Astrocyte (in vitro differentiated cells and primary cell): ENCODE measurements around the gene ARHGAP1. TPM values are rescaled to one million over a fixed set of nuclear protein-coding genes. Genes with fewer than 3 reads are reported as not detected.

Experiments
- DNase-seq: peaks from one replicate; pipeline ENCODE4 v3.0.0-alpha.2; 2010; ENCODE audit warnings: low read depth
- FAIRE-seq: peaks from 2 replicates; lab custom pipeline; 2011; peaks lifted over from hg19 to GRCh38; lab: Jason Lieb, UNC
- H2AFZ ChIP-seq: 2 replicates; pipeline ENCODE4 v1.6.0; 2012; ENCODE audit warnings: low read depth, low read length, inconsistent platforms
- H3K27ac ChIP-seq: 2 replicates; pipeline ENCODE4 v1.5.1; 2011; ENCODE audit warnings: low read depth, low read length, inconsistent platforms
- H3K27me3 ChIP-seq: 2 replicates; pipeline ENCODE4 v1.6.0; 2011; ENCODE audit warnings: low read length, inconsistent platforms; ENCODE audit not compliant: insufficient read depth
- H3K36me3 ChIP-seq: 2 replicates; pipeline ENCODE4 v1.5.1; 2011; ENCODE audit warnings: low read length, inconsistent platforms; ENCODE audit not compliant: insufficient read depth
- H3K4me1 ChIP-seq: 2 replicates; pipeline ENCODE4 v1.5.1; 2011; ENCODE audit warnings: low read length, inconsistent platforms; ENCODE audit not compliant: insufficient read depth
- H3K4me2 ChIP-seq: 2 replicates; pipeline ENCODE4 v1.6.0; 2012; ENCODE audit warnings: low read length, inconsistent platforms
- H3K4me3 ChIP-seq: 2 replicates; pipeline ENCODE4 v1.5.1; 2011; ENCODE audit warnings: low read depth, mild to moderate bottlenecking, low read length, inconsistent platforms; ENCODE audit not compliant: insufficient read depth
- H3K79me2 ChIP-seq: 2 replicates; pipeline ENCODE4 v1.6.0; 2012; ENCODE audit warnings: mild to moderate bottlenecking, low read length, inconsistent platforms; ENCODE audit not compliant: insufficient read depth
- H3K9ac ChIP-seq: 2 replicates; pipeline ENCODE4 v1.6.0; 2012; ENCODE audit warnings: mild to moderate bottlenecking, low read length, inconsistent platforms
- H3K9me3 ChIP-seq: 2 replicates; pipeline ENCODE4 v1.5.1; 2012; ENCODE audit warnings: low read depth, mild to moderate bottlenecking, low read length, inconsistent platforms; ENCODE audit not compliant: insufficient read depth
- H4K20me1 ChIP-seq: 2 replicates; pipeline ENCODE4 v1.6.0; 2012; ENCODE audit warnings: low read length, inconsistent platforms; ENCODE audit not compliant: insufficient read depth
- H3K27ac Mint-ChIP-seq: one replicate; pipeline ENCODE4 v1.8.0; 2021; ENCODE audit warnings: mild to moderate bottlenecking, mixed read lengths; ENCODE audit not compliant: unreplicated experiment
- H3K27me3 Mint-ChIP-seq: one replicate; pipeline ENCODE4 v1.8.0; 2021; ENCODE audit warnings: low read depth, mixed read lengths; ENCODE audit not compliant: unreplicated experiment
- H3K36me3 Mint-ChIP-seq: one replicate; pipeline ENCODE4 v1.8.0; 2021; ENCODE audit warnings: low read depth, mixed read lengths; ENCODE audit not compliant: unreplicated experiment
- H3K4me1 Mint-ChIP-seq: one replicate; pipeline ENCODE4 v1.8.0; 2021; ENCODE audit warnings: low read depth, mixed read lengths; ENCODE audit not compliant: unreplicated experiment
- H3K4me3 Mint-ChIP-seq: one replicate; pipeline ENCODE4 v1.8.0; 2021; ENCODE audit warnings: mild to moderate bottlenecking, moderate library complexity, mixed read lengths; ENCODE audit not compliant: unreplicated experiment
- H3K9me3 Mint-ChIP-seq: one replicate; pipeline ENCODE4 v1.8.0; 2021; ENCODE audit warnings: mild to moderate bottlenecking, mixed read lengths; ENCODE audit not compliant: unreplicated experiment
- EZH2 ChIP-seq: IDR thresholded peaks from 2 replicates; pipeline ENCODE4 v1.6.1; 2012; ENCODE audit warnings: mild to moderate bottlenecking, low read length, inconsistent platforms; ENCODE audit not compliant: insufficient read depth
- total RNA-seq: library from RNA; stranded (reverse); gene quantifications from 2 replicates; pipeline ENCODE4 v1.2.1, GENCODE V29; 2021
- TF ChIP-seq, protein P1 (sequence below): IDR thresholded peaks from 2 replicates; pipeline ENCODE4 v1.5.1; 2011; ENCODE audit warnings: low read depth, mild to moderate bottlenecking, inconsistent platforms, low read length, moderate library complexity; ENCODE audit not compliant: insufficient read depth

Gene ARHGAP1
- total RNA-seq, 1 donor from 2014 or later: 116 TPM

GRCh38 chr11:46693597-46694012 is 6.8 kb downstream of the ARHGAP1 start:
- Histone ChIP-seq H3K27ac (peak overlapping the region; percentile 43), H3K79me2 (peaks cover 42% of the 10 kb centered on the region)

DNA sequence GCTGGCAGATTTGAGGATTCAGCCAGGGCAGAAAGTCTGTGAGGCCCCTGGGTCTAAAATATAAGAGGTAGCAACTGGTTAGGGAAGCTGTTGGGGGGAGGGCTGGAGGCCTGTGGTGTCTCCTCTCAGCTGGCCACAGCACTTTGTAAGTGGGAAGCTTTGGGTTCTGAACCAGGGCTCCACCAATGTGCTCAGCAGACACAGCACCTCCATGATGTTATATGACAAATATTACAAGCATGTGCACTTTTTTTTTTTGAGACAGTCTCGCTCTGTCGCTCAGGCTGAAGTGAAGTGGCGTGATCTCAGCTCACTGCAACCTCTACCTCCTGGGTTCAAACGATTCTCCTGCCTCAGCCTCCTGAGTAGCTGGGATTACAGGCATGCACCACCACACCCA is 8.0 kb downstream of the ARHGAP1 start:
- FAIRE-seq: no peak
- peaks cover 36% of the 10 kb centered on the region for H3K4me1 Mint-ChIP-seq
- H3K9me3 Mint-ChIP-seq: no peaks in the 10 kb centered on the region

More at GRCh38 chr11:46693597-46694012, 6.8 kb downstream of the ARHGAP1 start:
- TF ChIP-seq, protein P1, sequence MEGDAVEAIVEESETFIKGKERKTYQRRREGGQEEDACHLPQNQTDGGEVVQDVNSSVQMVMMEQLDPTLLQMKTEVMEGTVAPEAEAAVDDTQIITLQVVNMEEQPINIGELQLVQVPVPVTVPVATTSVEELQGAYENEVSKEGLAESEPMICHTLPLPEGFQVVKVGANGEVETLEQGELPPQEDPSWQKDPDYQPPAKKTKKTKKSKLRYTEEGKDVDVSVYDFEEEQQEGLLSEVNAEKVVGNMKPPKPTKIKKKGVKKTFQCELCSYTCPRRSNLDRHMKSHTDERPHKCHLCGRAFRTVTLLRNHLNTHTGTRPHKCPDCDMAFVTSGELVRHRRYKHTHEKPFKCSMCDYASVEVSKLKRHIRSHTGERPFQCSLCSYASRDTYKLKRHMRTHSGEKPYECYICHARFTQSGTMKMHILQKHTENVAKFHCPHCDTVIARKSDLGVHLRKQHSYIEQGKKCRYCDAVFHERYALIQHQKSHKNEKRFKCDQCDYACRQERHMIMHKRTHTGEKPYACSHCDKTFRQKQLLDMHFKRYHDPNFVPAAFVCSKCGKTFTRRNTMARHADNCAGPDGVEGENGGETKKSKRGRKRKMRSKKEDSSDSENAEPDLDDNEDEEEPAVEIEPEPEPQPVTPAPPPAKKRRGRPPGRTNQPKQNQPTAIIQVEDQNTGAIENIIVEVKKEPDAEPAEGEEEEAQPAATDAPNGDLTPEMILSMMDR: no peak
- TF ChIP-seq EZH2: no peak
- Histone ChIP-seq H3K9me3 (no peaks in the 10 kb centered on the region), H3K36me3 (peaks cover 28% of the 10 kb centered on the region), H2AFZ (no peak overlapping the region), H3K4me2 (no peak overlapping the region), H3K9ac (peak overlapping the region; percentile 23), H3K4me1 (peaks cover 16% of the 10 kb centered on the region), H3K4me3 (no peak overlapping the region), H4K20me1 (peaks cover 26% of the 10 kb centered on the region), H3K27me3 (no peaks in the 10 kb centered on the region)
- Mint-ChIP-seq H3K36me3 (peaks cover 17% of the 10 kb centered on the region), H3K27me3 (no peaks in the 10 kb centered on the region), H3K4me3 (no peak overlapping the region), H3K4me1 (peaks cover 45% of the 10 kb centered on the region), H3K27ac (peak overlapping the region; percentile 91), H3K9me3 (no peaks in the 10 kb centered on the region)
- FAIRE-seq (no peak), DNase-seq (peak; percentile 58)

GRCh38 chr11:46690702-46691101 is 9.7 kb downstream of the ARHGAP1 start:
- H4K20me1 ChIP-seq: peaks cover 7% of the 10 kb centered on the region
- TF ChIP-seq EZH2: no peak
- TF ChIP-seq, protein P1: no peak
- peaks cover 31% of the 10 kb centered on the region for H3K36me3 Mint-ChIP-seq
- H3K4me2 ChIP-seq: no peak overlapping the region
- H3K27ac ChIP-seq: no peak overlapping the region
- H3K9ac ChIP-seq: no peak overlapping the region
- no peak overlapping the region for H3K4me3 Mint-ChIP-seq
- no peak for DNase-seq
- H3K36me3 ChIP-seq: peaks cover 25% of the 10 kb centered on the region
- H2AFZ ChIP-seq: no peak overlapping the region
- peak overlapping the region; percentile 41 for H3K27ac Mint-ChIP-seq
- peaks cover 18% of the 10 kb centered on the region for H3K79me2 ChIP-seq
- peaks cover 10% of the 10 kb centered on the region for H3K4me1 ChIP-seq
- H3K27me3 Mint-ChIP-seq: no peaks in the 10 kb centered on the region
- H3K4me1 Mint-ChIP-seq: peaks cover 24% of the 10 kb centered on the region
- H3K27me3 ChIP-seq: no peaks in the 10 kb centered on the region
- FAIRE-seq: no peak
- no peak overlapping the region for H3K4me3 ChIP-seq
- H3K9me3 ChIP-seq: no peaks in the 10 kb centered on the region
- no peaks in the 10 kb centered on the region for H3K9me3 Mint-ChIP-seq

More for the DNA sequence above, 8.0 kb downstream of the ARHGAP1 start:
- H3K9me3 ChIP-seq: no peaks in the 10 kb centered on the region
- peaks cover 13% of the 10 kb centered on the region for H3K4me1 ChIP-seq
- peak overlapping the region; percentile 2 for H3K27ac ChIP-seq
- TF ChIP-seq EZH2: no peak
- TF ChIP-seq, protein P1: no peak
- peaks cover 31% of the 10 kb centered on the region for H3K79me2 ChIP-seq
- peaks cover 21% of the 10 kb centered on the region for H4K20me1 ChIP-seq
- DNase-seq: no peak
- no peak overlapping the region for H3K4me2 ChIP-seq
- peak overlapping the region; percentile 6 for H3K9ac ChIP-seq
- Mint-ChIP-seq H3K27me3 (no peaks in the 10 kb centered on the region), H3K36me3 (peaks cover 26% of the 10 kb centered on the region), H3K27ac (peak overlapping the region; percentile 85), H3K4me3 (no peak overlapping the region)
- H3K4me3 ChIP-seq: no peak overlapping the region
- peaks cover 28% of the 10 kb centered on the region for H3K36me3 ChIP-seq
- H2AFZ ChIP-seq: no peak overlapping the region
- H3K27me3 ChIP-seq: no peaks in the 10 kb centered on the region
